ENCODE results near the gene EIF4E2.

Gene EIF4E2
- 55.9 reads per million, percentile 71 among the genes with 10 or more reads in this experiment for total RNA-seq

DNA sequence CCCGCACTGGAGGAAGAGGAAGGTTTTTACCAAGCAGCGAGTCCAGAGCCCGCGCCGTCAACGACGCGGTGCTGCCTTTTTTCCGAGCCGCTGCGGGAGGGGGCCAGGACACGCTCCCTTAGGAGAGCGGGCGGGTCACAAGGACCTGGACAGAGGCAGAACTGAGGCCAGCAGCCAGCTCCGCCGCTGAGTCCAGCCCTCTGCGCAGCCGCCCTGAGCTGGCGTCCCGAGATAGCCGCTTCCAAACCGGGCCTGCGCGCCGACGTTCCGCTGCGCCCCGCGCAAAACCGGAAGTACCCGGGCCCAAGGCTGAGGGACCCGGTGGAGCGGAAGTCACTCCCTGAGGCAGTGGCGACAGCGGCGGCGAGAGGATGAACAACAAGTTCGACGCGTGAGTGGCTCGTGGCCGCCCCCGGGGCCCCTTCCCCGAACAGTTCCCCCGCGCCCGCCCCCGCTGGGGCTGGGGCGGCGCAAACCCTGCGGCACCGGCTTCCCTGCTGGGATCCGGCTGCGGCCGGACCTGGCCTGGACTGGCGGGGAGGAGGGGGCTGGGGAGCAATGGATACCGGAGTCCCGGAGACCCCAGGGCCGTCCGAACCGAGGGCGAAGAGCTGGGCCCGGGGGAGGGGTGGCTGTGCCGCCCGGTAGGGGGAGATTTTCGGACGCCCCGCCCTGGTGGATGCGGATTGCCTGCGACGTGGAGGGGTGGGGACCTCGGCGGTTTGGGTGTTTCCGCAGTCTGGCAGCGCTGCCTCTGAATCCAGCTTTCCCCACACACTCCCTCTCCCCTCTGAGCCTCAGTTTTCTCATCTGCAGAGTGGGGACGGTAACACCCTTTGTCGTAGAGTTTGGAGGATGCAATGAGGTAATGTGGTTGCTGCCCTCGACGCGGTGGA is at the start of gene EIF4E2, which contains the start of gene TIGD1:
TSS of gene EIF4E2 (plus strand) at position 336 of the 896 bp plus-strand sequence. CDS start at position 372, 36 bp downstream.
TSS of gene TIGD1 (minus strand) at position 204 of the 896 bp plus-strand sequence. CDS start 675 bp downstream, outside the sequence.
- peak; percentile 87 for DNase-seq

DNA sequence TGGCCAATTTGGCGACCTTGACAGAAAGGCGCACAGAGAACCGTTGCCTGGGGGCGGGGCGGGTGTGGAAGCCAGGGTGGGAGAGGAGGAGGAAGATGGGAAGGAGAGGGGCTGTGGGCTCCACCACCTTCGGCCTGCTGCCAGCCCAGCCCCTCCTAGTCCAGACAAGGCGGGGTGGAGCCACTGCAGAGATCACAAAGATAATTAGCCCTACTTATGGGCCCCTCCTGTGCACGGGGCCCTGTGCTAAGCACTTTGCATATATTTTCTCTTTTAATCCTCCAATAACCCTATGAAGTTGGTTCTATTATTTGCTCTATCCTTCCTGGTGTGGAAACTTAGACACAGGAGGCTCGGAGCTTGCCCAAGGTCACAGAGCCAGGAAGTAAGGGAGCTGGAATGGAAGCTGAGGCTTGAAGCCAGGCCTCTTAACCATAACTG is 49.1 kb upstream of the EIF4E2 start:
- DNase-seq = no peak

DNA sequence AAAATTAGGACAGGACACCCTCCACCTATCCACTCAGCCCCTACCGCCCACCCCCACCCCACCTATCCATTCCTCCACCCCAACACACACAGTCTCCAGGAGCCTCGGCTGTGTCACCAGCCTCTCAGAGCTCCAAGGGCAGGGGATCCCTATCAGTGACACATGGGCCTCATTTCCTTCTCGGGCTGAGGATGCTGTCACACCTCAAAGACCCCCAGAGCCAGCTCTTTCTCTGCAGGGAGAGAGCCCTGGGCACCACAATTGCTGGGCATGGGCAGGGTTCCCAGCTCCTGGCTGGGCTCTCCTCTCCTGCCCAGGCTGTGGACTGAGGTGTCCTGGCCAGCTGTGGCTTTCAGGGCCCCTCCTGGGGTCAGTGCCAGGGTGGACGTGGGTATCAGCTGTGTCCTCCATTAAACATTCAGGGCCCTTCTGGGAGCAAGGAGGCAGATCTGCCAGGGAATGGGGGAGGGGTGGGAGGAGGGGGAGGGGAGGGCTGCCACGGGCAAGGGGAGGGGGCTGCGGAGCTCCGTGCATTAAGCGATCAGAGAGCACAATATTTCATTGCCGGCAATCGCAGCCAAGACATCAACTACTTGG is 48.6 kb upstream of the EIF4E2 start:
- no peak for DNase-seq

DNA sequence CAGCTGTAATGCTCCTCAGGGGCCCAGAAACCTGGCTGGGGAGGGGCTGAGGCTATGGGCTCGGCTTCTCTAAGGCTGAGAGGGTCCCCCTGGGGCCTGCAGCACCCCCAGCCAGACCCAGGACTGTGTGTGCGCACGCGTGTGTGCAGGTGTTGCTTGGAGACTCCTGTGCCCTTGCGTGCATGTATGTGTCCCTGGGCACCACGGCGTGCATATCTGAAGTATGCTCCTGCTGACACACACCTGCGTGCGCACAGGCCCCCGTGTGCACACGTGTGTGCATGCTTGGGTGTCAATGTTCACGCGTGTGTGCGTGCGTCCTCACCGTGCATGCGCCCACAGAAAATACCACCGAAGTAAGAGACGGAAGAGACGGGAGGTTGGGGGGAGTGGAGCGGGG is 48.0 kb upstream of the EIF4E2 start:
- DNase-seq = no peak

GRCh38 chr2:232502911-232503808 is 47.3 kb upstream of the EIF4E2 start:
- peak; percentile 12 for DNase-seq

GRCh38 chr2:232503809-232504323 is 46.6 kb upstream of the EIF4E2 start:
- no peak for DNase-seq

- no peak for DNase-seq
Measured at GRCh38 chr2:232504438-232504837, 46.1 kb upstream of the EIF4E2 start.

DNA sequence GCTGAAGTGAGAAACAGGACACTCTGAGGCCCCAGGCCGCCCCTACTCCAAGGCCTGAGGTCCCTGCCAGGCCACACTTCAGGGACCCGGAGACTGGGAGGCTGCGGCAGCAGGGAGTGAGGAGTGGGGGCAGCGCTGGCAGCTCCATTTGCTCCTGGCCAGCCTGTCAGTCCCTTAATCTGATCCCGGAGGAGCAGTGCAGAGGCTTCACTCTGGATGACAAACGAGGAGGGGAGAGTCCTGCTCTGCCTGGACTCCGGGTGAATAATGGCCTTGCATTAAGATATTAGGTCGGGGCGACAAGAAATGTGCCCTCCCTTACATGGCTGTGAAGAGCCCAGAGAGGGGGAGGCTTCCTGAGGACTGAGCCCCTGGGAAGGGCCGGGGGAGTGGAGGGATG is 44.6 kb upstream of the EIF4E2 start:
- no peak for DNase-seq

DNA sequence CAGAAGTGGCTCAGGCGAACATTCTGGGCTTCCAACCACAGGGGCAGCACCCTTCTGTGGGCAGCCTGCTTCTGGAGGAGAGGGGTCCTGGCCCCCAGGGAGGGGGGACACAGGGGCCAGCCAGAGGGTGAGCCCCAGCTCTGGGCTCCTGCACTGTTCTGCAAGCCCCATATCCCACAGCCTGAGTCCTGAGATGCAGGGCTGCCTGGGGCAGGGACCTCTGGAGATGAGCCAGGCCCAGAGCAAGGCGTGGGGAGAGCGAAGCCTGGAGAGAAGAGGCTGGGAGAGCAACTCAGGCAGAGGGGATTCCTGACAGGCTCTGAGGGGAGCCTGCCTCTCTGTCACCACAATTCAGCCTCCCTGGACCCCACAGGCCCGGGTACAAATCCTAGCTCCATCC is 43.8 kb upstream of the EIF4E2 start:
- DNase-seq = no peak

DNA sequence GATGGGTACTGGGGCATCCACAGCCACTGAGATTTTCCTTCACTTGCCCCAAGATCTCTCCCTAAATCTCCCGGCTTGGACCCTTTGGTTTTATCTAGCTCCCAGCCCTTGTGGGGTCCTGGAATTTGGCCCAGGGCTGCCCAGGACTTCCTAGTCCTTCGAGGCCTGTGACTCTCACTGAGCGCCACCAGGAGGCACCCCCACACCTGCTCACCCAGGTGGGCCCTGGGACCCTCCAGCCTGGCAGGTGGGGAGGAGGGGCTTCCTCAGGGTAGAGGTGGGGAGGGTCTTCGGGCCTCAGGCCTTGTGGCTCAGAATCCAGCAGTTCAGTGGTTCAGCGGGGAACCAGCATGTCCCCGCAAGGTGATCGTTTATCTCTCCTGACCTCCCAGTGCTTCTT is 42.2 kb upstream of the EIF4E2 start:
- DNase-seq = no peak

GRCh38 chr2:232511336-232511890 is 39.1 kb upstream of the EIF4E2 start:
- no peak for DNase-seq

DNA sequence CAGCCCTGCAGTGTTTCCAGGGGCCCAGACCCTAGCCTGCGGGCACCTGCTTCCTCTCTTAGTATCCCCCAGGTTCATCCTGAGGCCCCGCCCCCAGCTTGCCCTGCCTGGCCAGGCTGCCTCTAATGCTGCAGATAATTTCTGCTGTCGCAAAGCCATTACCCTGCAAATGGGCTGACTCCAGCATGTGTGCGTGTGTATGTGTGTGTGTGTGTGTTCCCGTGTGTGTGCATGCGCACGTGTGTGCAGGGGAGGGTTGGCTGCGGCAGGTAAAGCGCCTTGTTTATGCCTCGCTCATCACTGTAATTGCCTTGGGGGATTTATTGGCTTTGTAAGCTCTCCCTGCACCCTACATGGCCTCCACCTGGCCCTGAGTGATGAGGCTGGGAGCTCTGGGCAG is 37.9 kb upstream of the EIF4E2 start:
- DNase-seq = no peak

DNA sequence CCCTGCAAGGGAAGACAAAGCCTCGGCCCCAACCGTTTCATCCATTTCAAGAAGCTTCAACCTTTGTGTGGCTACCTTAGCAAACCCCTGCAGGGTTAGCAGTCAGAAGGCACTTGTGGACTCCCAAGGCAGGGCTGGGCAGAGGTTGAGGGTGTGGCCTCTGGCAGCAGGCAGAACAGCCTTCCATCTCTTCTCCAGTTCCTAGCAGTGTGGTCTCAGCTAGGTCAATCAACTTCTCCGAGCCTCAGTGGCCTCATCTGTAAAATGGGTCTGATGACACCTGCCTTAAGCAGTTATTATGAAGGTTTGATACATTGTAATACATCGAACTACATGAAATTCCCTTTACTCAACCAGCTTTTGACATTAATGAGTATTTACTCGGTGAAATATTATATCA is 37.1 kb upstream of the EIF4E2 start:
- no peak for DNase-seq

DNA sequence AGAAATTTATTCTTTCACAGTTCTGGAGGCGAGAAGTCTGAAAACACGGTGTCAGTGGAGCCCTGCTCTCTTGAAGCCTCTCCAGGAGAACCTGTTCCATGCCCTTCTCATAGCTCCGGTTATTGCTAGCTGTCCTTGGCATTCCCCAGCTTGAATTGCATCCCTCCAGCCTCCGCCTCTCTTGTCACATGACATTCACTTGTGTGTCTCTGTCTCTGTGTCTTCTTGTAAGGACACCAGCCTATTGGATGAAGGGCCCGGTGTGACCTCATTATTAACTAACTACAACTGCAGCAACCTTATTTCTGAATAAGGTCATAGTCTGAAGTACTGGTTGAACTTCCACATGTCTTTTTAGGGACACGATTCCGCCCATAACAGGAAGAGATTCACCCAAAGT is 34.9 kb upstream of the EIF4E2 start:
- DNase-seq = no peak

GRCh38 chr2:232516551-232516950 is 33.9 kb upstream of the EIF4E2 start:
- DNase-seq = no peak

DNA sequence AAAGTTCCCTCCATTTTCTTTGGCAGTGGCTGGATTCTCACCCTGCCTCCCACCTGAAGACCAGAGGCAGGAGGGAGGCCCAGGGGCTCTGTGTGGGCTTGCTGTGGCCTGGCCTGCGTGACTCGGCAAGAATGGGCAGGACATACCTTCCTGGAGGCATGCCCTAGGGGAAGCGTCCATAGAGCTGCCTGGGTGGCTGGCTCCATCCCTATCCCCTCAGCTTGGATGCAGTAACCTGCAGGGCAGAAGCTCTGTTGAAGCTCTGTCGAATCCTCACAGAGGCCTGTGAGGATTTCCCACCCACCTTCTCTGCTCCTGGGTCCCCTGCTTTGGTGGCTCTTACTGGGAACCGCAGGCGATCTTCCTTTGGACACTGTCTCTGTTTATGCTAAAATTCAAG is 31.6 kb upstream of the EIF4E2 start:
- DNase-seq = no peak

GRCh38 chr2:232519581-232520438 is 30.7 kb upstream of the EIF4E2 start, which contains the start of gene PRSS56:
PRSS56 (plus strand) TSS chr2:232520388; CDS start chr2:232520599, 211 bp downstream.
- no peak for DNase-seq

DNA sequence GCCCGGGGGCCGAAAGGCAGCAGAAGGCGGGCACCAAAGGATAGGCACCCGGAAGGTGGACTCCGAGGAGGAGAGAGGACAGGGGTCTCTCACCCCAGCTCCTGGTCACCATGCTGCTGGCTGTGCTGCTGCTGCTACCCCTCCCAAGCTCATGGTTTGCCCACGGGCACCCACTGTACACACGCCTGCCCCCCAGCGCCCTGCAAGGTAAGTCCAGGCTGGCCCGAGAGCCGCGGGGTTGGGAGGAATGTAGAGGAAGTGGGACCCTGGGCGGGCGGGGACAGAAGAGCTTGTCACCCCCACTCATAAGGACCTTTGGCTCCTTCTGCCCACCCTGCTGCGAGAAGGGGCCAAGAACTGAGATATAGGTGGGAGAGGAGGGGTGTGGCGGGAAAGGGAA is 30.0 kb upstream of the EIF4E2 start:
- no peak for DNase-seq

- no peak for DNase-seq
Measured at GRCh38 chr2:232521098-232521497, 29.4 kb upstream of the EIF4E2 start.

- peak; percentile 63 for DNase-seq
Measured at GRCh38 chr2:232521959-232522622, 28.4 kb upstream of the EIF4E2 start.

Data from effector CD4-positive, alpha-beta T cell (primary cell).